ENCODE data around the gene SMARCD2.
"Not testable (repeated sequence)": the region's sequence is repeated elsewhere in the genome, so short reads cannot be mapped to it uniquely, and the experiment has no call there.

SMARCD2 gene

GRCh38 chr17:63871646-63872365 lies 29.3 kb upstream of the SMARCD2 start:
- H3K9me3 ChIP-seq (ENCODE audit: control insufficient read depth, low read length); H3K9ac ChIP-seq (ENCODE audit: low read length): not testable (repeated sequence)

GRCh38 chr17:63870292-63870665 lies 27.8 kb upstream of the SMARCD2 start:
- H3K4me3 ChIP-seq (ENCODE audit: low read length); H3K9ac ChIP-seq (ENCODE audit: low read length); H3K4me1 ChIP-seq (ENCODE audit: control insufficient read depth, insufficient read depth, low read length); H3K27me3 ChIP-seq (ENCODE audit: control insufficient read depth, insufficient read depth, low read length); H3K9me3 ChIP-seq (ENCODE audit: control insufficient read depth, low read length); H3K36me3 ChIP-seq (ENCODE audit: control insufficient read depth, insufficient read depth, low read length): not testable (repeated sequence)

More at GRCh38 chr17:63871646-63872365, 29.3 kb upstream of the SMARCD2 start:
- H3K27me3 ChIP-seq (ENCODE audit: control insufficient read depth, insufficient read depth, low read length); H3K4me3 ChIP-seq (ENCODE audit: low read length); H3K4me1 ChIP-seq (ENCODE audit: control insufficient read depth, insufficient read depth, low read length); H3K36me3 ChIP-seq (ENCODE audit: control insufficient read depth, insufficient read depth, low read length): not testable (repeated sequence)

- H3K4me3 ChIP-seq (ENCODE audit: low read length); H3K9me3 ChIP-seq (ENCODE audit: control insufficient read depth, low read length); H3K4me1 ChIP-seq (ENCODE audit: control insufficient read depth, insufficient read depth, low read length); H3K27me3 ChIP-seq (ENCODE audit: control insufficient read depth, insufficient read depth, low read length); H3K36me3 ChIP-seq (ENCODE audit: control insufficient read depth, insufficient read depth, low read length); H3K9ac ChIP-seq (ENCODE audit: low read length): not testable (repeated sequence)
Measured at GRCh38 chr17:63869491-63870291, 27.2 kb upstream of the SMARCD2 start.

- not testable (repeated sequence) for H3K9ac ChIP-seq (ENCODE audit: low read length); H3K27me3 ChIP-seq (ENCODE audit: control insufficient read depth, insufficient read depth, low read length); H3K4me1 ChIP-seq (ENCODE audit: control insufficient read depth, insufficient read depth, low read length); H3K9me3 ChIP-seq (ENCODE audit: control insufficient read depth, low read length); H3K4me3 ChIP-seq (ENCODE audit: low read length); H3K36me3 ChIP-seq (ENCODE audit: control insufficient read depth, insufficient read depth, low read length)
Measured at GRCh38 chr17:63866625-63867024, 24.1 kb upstream of the SMARCD2 start.

GRCh38 chr17:63859257-63859656 lies 16.8 kb upstream of the SMARCD2 start:
- Histone ChIP-seq H3K9ac (ENCODE audit: low read length) (no peak overlapping the region), H3K27me3 (ENCODE audit: control insufficient read depth, insufficient read depth, low read length) (no peaks in the 10 kb centered on the region), H3K9me3 (ENCODE audit: control insufficient read depth, low read length) (no peaks in the 10 kb centered on the region), H3K4me1 (ENCODE audit: control insufficient read depth, insufficient read depth, low read length) (no peaks in the 10 kb centered on the region), H3K4me3 (ENCODE audit: low read length) (no peak overlapping the region), H3K36me3 (ENCODE audit: control insufficient read depth, insufficient read depth, low read length) (no peaks in the 10 kb centered on the region)

GRCh38 chr17:63856425-63856824 lies 13.9 kb upstream of the SMARCD2 start:
- H3K9me3 ChIP-seq (ENCODE audit: control insufficient read depth, low read length); H3K4me1 ChIP-seq (ENCODE audit: control insufficient read depth, insufficient read depth, low read length); H3K9ac ChIP-seq (ENCODE audit: low read length); H3K36me3 ChIP-seq (ENCODE audit: control insufficient read depth, insufficient read depth, low read length); H3K4me3 ChIP-seq (ENCODE audit: low read length); H3K27me3 ChIP-seq (ENCODE audit: control insufficient read depth, insufficient read depth, low read length): not testable (repeated sequence)

GRCh38 chr17:63855185-63855584 lies 12.7 kb upstream of the SMARCD2 start:
- Histone ChIP-seq H3K4me1 (ENCODE audit: control insufficient read depth, insufficient read depth, low read length) (no peaks in the 10 kb centered on the region), H3K9ac (ENCODE audit: low read length) (no peak overlapping the region), H3K36me3 (ENCODE audit: control insufficient read depth, insufficient read depth, low read length) (no peaks in the 10 kb centered on the region), H3K9me3 (ENCODE audit: control insufficient read depth, low read length) (no peaks in the 10 kb centered on the region), H3K27me3 (ENCODE audit: control insufficient read depth, insufficient read depth, low read length) (no peaks in the 10 kb centered on the region), H3K4me3 (ENCODE audit: low read length) (no peak overlapping the region)

- Histone ChIP-seq H3K36me3 (ENCODE audit: control insufficient read depth, insufficient read depth, low read length) (no peaks in the 10 kb centered on the region), H3K9ac (ENCODE audit: low read length) (no peak overlapping the region), H3K4me3 (ENCODE audit: low read length) (no peak overlapping the region), H3K27me3 (ENCODE audit: control insufficient read depth, insufficient read depth, low read length) (no peaks in the 10 kb centered on the region), H3K4me1 (ENCODE audit: control insufficient read depth, insufficient read depth, low read length) (no peaks in the 10 kb centered on the region), H3K9me3 (ENCODE audit: control insufficient read depth, low read length) (no peaks in the 10 kb centered on the region)
Measured at GRCh38 chr17:63854709-63855108, 12.2 kb upstream of the SMARCD2 start.

GRCh38 chr17:63853260-63853659 lies 10.8 kb upstream of the SMARCD2 start:
- Histone ChIP-seq H3K4me3 (ENCODE audit: low read length) (no peak overlapping the region), H3K4me1 (ENCODE audit: control insufficient read depth, insufficient read depth, low read length) (no peaks in the 10 kb centered on the region), H3K27me3 (ENCODE audit: control insufficient read depth, insufficient read depth, low read length) (no peaks in the 10 kb centered on the region), H3K9me3 (ENCODE audit: control insufficient read depth, low read length) (no peaks in the 10 kb centered on the region), H3K36me3 (ENCODE audit: control insufficient read depth, insufficient read depth, low read length) (no peaks in the 10 kb centered on the region), H3K9ac (ENCODE audit: low read length) (no peak overlapping the region)

GRCh38 chr17:63850401-63850800 lies 7.9 kb upstream of the SMARCD2 start:
- Histone ChIP-seq H3K36me3 (ENCODE audit: control insufficient read depth, insufficient read depth, low read length) (no peaks in the 10 kb centered on the region), H3K27me3 (ENCODE audit: control insufficient read depth, insufficient read depth, low read length) (no peaks in the 10 kb centered on the region), H3K4me3 (ENCODE audit: low read length) (no peak overlapping the region), H3K9me3 (ENCODE audit: control insufficient read depth, low read length) (no peaks in the 10 kb centered on the region), H3K9ac (ENCODE audit: low read length) (no peak overlapping the region), H3K4me1 (ENCODE audit: control insufficient read depth, insufficient read depth, low read length) (no peaks in the 10 kb centered on the region)

GRCh38 chr17:63848834-63849689 lies 6.6 kb upstream of the SMARCD2 start:
- no peaks in the 10 kb centered on the region for H3K4me1 ChIP-seq (ENCODE audit: control insufficient read depth, insufficient read depth, low read length)
- no peak overlapping the region for H3K9ac ChIP-seq (ENCODE audit: low read length)
- no peaks in the 10 kb centered on the region for H3K36me3 ChIP-seq (ENCODE audit: control insufficient read depth, insufficient read depth, low read length)
- no peaks in the 10 kb centered on the region for H3K9me3 ChIP-seq (ENCODE audit: control insufficient read depth, low read length)
- H3K4me3 ChIP-seq (ENCODE audit: low read length), result no peak overlapping the region
- H3K27me3 ChIP-seq (ENCODE audit: control insufficient read depth, insufficient read depth, low read length), result no peaks in the 10 kb centered on the region
